SU-DHL-6 (cell line): ENCODE data around the gene ZDHHC13.

Experiments used
- CTCF ChIP-seq: fragments of 200-600 bp; sonication (generic); IDR thresholded peaks from one replicate; pipeline ENCODE4 v1.5.1; 2017; ENCODE audit warnings: antibody characterized with exemption, mild to moderate bottlenecking, low read length, moderate library complexity; ENCODE audit not compliant: insufficient read depth, poor library complexity, severe bottlenecking
- EZH2phosphoT487 ChIP-seq: fragments of 200-600 bp; sonication (generic), shearing (Covaris generic); conservative IDR thresholded peaks from 2 replicates; pipeline ENCODE4 v1.6.1; 2018; ENCODE audit warnings: mild to moderate bottlenecking, antibody characterized with exemption, low read length, moderate library complexity, mixed read lengths

DNA sequence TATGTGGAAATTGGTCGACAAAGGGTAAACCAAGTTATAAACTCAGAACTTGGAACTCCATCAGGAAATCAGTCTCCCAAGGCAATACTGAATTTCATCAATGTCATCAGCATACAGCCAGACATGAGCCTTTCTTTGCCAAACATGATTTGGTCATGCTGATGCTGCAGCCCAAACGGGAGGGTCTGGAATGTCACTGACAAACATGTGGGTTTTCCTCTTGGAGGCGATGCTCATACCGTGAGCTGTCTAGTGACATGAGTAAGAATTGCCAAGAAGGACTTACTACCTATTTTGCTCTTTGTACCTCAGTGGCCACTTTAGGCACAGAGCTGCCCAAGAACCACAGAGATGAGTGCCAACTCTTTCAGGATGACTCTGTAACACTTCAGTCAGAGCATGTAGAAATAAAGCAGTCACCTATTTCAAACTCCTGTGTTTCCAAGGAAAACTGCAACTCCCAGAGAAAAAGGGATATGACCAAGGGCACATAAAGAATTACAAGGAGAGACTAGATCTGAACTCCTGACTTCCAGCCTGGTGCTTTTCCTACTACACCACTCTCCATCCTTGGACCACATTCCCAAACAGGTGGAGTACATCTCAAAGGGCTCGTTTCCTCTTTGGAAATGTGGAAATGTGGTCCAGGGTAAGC, 32.2 kb upstream of the ZDHHC13 start:
- no peak for TF ChIP-seq CTCF
- TF ChIP-seq EZH2phosphoT487: no peak
